GM18520 (cell line): ENCODE data around the gene ABCA7.

Experiments used
- ATAC-seq: cut with Tn5 transposase; IDR thresholded peaks from one replicate; pipeline ENCODE4 v1.9.1; 2021; ENCODE audit not compliant: unreplicated experiment

The ABCA7 gene

GRCh38 chr19:1086613-1087012, 46.7 kb downstream of the ABCA7 start:
- no peak for ATAC-seq

DNA sequence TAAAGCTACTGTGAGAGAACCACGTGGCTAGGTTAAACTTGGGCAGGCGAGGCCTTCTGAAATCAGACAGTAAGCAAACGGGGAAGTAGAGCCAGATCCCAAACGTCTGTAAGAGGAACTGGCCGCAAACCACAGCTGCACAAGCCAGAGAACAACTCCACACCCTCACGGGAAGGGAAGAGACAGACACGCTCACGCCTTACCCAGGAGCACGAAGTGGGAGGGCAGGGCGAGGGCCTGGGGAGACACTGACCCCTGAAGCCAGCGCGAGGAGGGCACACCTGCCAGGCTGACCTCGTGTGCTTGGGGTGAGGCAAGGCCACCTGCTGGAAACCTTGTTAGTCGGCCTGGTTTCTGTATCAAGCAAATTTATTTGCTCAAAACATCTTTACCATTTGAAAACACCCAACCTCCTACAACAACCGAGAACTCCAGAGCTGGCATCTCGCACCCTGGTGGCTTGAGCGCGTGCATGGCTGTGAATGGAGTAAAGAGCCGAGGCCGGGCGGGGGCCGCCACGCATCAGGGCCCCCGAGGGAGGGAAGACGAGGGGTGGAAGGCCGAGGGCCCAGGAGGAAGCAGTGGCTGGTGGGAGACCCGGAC, 48.0 kb downstream of the ABCA7 start:
- no peak for ATAC-seq

DNA sequence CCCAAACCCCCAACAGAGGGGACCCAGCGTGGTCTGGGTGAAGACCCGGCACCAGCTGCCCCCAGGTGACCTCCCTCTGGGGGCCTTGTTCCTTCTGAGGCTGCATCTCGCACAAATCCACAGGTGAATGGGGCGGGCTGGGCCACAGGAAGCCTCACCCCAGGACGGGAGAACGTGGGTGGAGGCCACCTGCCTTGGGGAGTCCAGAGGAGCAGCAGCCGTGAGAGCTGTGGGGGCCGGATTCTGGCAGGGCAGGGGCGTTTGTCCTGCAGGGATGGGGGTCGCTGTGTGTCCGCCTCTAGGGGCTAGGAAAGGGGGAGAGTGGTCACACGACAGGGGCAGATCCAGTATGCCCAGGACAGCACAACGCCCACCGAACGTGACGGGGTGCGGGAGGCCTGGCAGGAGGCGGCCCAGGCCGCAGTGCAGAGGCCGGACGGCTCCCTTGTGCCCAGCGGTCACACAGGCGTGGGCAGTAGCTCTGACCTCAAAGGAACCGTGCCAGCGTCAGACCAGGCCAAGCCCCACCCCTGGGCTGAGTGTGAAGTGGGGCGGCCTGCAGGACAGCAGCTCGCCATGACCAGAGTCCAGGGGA, 48.6 kb downstream of the ABCA7 start:
- no peak for ATAC-seq

DNA sequence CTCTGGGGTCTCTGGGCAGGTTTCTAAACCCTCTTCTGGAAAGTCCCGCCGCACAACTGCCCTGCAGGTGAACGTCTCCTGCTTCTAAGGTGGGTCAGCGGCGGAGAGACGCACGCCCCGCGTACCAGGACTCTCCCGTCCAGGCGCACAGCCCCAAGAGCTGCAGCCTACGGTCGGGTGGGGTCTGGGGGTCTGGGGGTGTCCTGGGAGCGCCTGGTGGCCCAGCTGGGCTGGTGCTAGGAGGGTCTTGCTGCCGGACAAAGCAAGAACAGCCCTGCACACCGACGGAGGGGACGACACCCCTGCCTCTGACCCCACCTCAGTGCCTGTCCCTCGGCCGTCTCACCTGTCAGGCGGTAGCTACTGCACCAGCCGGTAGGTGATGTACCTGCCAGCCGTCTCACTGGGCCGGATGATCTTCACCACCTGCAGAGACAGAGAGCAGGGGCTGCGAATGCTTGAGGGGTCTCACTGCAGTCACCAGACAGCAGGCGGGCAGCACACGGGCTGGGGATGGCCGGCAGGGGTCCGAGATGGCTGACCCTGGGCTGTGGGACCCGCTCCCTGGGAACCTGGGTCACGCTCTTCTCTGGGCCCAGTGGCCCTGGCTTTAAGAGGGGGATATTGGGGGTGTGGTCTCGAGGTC, 49.3 kb downstream of the ABCA7 start:
- no peak for ATAC-seq

DNA sequence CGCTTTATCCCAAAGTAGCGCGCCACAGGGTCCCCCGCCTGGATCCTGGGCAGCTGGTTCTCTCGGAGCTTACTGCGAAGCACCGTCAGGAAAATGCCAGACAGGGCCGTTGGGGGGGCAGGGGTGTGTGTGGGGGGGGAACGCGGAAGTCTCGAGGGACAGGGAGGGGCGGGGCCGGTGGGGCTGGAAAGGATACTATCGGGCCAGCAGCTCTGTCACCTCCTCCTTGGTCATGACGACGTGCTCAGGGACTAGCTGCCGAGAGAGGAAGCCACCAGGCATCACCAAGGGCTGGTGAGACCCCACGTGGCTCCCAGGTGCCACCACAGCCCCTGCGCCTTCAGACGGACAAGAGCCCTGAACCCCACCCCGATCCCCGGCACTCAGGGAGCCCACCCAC, 50.0 kb downstream of the ABCA7 start:
- ATAC-seq = no peak

- ATAC-seq = no peak
These were observed 51.0 kb downstream of the ABCA7 start for GRCh38 chr19:1090731-1091543.

GRCh38 chr19:1091544-1092175, 51.8 kb downstream of the ABCA7 start:
- ATAC-seq = no peak

DNA sequence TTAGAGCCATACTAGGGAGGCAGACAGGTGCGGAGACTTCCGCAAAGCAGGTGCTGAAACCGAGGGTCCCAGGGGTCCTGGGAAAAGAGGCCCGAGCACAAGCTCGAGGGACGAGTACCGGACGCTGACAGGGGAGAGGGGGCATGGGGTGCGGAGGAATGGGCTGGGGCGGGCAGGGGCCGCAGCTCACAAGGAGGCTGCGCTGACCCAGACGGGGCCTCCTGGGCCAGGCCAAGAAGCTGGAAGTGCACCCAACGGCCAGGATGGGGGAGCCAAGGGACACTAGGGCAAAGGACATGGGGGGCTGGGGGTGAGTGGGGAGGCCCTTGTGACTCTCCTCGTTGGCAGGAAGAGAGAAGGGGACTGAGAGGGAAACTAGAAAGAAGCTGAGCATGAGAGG, 53.4 kb downstream of the ABCA7 start:
- ATAC-seq = no peak

- no peak for ATAC-seq
These were observed 54.1 kb downstream of the ABCA7 start for GRCh38 chr19:1093811-1094553.

DNA sequence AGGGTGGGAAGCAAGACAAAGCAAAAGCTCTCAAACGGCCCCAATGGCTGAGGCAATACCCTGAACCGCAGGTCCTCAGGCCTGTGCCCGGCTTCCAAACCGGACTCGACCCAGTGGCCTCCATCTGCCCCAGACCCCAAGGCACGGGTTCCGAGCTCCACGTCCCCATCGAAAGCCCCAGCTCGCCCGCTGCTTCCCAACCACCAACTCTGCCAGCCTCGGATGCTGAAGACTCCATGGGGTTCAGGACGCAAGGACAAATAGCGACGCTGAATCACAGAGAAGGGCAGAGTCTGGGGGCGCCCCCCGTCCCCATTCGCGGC, 54.7 kb downstream of the ABCA7 start:
- no peak for ATAC-seq

GRCh38 chr19:1094978-1095701, 55.2 kb downstream of the ABCA7 start, which contains the start of gene POLR2E:
Gene POLR2E, minus strand, starts transcription at chr19:1095375. Its CDS starts 60 bp downstream, at chr19:1095315.
- peak; percentile 95 for ATAC-seq

DNA sequence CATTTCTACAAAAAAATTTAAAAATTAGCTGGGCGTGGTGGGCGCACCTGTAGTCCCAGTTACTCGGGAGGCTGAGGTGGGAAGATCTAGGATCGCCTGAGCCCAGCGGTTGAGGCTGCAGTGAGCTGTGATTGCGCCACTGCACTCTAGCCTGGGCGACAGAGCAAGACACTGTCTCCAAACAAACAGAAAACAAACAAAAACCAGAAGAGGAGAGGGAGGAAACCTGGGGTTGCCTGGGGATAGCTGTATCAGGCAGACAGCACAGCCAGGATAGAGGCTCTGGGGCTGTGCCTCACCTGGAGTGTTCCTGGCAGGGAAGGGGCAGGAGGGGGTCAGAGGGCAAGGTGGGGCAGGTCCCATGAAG, 57.9 kb downstream of the ABCA7 start:
- no peak for ATAC-seq

- no peak for ATAC-seq
These were observed 58.5 kb downstream of the ABCA7 start for GRCh38 chr19:1098177-1099051.

DNA sequence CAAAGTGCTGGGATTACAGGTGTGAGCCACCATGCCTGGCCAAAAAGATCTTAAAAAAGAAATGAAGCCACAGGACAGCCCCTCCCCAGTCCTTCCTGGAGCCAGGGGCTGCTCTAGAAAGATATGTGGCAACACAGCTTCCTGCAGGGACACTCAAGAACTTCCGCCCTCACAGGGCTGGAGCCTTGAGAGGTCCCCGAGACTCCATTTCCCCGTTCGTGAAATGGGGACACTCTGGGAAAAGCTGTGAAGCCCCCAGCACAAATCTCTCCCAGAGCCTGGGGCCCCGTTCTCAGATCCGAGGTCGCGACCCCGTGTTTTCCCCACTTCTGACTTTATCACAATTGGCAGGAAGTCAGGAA, 61.4 kb downstream of the ABCA7 start:
- no peak for ATAC-seq

- no peak for ATAC-seq
These were observed 62.7 kb downstream of the ABCA7 start for GRCh38 chr19:1102407-1103131.

GRCh38 chr19:1103132-1103707, 63.3 kb downstream of the ABCA7 start:
- ATAC-seq = no peak

DNA sequence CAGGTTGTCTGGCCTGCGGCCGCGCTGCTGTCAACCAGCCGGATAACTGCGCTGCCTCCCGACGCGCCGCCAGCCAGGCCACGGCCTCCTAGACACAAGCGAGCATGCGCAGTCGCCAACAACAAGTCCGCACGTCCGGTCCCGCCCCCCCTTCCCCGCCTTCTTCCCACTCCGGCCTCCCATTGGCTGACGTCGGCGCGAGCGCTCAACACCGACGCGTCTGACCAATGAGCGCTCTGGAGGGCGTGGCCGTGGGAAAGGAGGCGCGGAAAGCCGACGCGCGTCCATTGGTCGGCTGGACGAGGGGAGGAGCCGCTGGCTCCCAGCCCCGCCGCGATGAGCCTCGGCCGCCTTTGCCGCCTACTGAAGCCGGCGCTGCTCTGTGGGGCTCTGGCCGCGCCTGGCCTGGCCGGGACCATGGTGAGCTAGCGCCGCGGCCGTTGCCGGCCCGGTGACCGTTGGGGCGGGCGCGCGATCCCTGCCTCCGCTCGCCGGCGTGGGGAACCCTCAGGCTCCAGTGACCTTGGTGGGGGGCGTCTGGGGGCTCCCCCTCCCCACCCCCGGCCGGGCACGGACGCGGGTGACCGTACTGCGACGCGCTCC, 63.9 kb downstream of the ABCA7 start, which contains the start of gene GPX4:
Gene GPX4 (plus strand): TSS at position 287 of the 603 bp plus-strand sequence. CDS start 50 bp downstream, at position 337.
- ATAC-seq = peak; percentile 59
